GM18498 (cell line): ENCODE measurements around the gene SPOCD1.
"Not testable (repeated sequence)": the region's sequence is repeated elsewhere in the genome, so short reads cannot be mapped to it uniquely, and the experiment has no call there.

Experiments
- ATAC-seq: cut with Tn5 transposase; IDR thresholded peaks from one replicate; pipeline ENCODE4 v1.9.1; 2021; ENCODE audit warnings: mild to moderate bottlenecking, moderate library complexity; ENCODE audit not compliant: unreplicated experiment

The SPOCD1 gene

DNA sequence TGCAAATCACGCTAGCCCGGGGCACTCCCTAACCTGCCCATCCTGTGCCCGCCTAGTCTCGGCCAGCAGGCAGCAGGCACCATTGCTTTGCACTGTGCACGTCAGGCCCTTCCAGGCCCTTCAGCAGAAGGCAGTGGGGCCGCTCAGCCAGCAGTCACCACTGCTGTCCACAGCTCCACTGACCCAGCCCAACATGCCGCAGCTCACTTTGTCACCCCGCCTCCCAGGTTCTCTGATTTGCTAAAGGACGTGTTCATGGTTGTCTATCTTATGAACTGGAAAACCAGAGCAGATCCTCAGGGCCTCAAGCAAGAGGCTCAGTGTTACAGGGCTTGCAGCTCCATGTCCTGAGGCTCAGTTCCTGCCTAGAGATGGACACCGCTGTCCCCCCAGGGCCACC is 14.2 kb upstream of the SPOCD1 start:
- no peak for ATAC-seq

DNA sequence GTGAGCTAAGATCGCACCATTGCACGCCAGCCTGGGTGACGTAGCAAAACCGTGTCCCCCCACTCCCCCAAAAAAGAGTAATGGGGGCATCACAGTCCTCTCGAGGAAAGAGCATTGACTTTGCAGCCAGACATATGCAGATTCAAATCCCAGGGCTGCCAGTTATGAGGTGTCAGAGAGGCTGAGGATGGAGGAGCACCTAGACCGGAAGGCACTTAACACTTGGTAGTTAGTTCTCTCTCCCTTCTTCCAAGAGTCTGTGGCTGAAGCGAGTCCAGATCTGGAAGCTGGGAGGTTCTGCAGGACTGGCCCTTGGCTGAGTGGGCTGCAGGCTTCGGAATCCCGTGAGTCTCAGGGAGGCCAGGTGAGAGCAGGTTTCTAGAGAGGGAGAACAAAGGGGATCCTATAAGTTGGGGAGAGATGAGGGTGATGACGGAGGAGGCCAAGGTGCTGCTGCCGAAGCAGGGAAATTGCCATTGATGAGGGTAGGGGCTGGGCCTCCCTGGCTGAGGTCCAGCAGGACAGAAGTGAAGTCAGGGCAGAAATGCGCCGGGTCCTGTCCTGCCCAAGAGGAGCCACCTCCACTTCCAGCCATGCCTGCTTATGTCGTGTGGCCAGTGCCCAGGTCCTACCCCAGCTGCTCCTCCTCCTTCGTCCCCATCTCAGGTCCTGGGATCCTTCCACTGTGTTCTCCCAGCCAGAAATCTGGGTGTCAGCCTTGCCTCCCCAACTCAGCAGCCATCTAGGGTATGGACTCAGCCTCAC is 13.3 kb upstream of the SPOCD1 start:
- ATAC-seq: no peak

DNA sequence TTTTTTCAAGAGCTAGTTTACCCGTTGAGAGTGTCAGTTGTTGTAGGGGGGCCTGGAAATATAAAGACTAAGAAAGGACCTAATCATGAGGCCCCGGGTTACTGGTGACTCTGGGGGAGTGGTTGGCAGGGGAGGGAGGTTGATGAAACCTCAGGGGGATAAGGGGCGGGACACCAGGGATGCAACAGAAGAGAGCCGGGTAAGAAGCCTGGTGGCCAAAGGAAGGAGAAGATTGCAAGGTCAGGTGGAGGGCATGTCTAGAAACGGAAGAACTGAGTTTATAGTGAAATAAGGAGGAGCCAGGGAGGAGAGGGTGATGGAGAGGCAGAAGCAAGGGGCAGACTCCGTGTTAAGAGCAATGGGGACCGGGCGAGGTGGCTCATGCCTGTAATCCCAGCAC is 12.5 kb upstream of the SPOCD1 start:
- no peak for ATAC-seq

DNA sequence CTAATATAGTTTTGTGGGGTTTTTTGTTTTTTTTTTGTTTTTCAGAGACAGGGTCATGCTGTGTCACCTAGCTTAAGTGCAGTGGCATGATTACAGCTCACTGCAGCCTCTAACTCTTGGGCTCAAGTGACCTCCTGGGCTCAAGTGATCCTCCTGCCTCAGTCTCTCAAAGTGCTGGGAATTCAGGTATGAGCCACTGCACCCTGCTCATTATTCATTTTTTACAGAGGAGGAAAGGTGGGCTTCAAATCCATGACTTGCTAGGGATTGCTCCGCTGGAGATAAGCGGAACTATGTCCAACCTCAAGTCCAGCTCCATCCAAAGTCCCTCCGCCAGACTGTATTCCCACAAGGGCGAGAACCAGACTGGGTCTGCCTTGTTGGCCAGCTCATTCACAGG is 8.0 kb upstream of the SPOCD1 start:
- no peak for ATAC-seq

DNA sequence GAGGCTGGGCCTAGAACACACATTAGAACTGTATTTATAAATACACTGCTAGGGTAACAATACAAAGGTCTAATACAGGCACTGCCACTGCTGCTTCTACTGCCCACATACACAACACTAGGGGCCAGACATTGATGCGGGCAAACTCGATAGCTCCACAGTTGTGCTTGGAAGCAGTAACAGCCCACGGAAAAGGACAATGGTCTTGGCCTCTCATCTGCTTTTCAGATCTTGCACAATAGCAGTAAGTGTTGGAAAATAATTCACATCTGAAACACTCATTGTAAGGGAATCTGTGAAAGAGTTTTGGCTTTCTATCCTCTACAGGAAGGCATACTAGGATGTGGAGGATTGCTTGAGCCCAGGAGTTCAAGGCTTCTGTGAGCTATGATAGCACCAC is 6.9 kb upstream of the SPOCD1 start:
- ATAC-seq: no peak

DNA sequence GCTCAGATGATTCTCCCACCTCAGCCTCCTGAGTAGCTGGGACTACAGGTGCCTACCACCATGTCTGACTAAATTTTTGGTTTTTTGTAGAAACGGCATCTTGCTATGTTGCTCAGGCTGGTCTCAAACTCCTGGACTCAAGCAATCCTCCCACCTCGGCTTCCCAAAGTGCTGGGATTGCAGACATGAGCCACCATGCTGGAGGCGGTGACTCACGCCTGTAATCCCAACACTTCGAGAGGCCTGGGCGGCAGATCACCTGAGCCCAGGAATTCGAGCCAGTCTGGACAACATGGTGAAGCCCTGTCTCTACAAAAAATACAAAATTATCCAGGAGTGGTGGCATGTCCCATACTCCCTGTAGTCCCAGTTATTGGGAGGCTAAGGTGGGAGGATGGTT is 4.4 kb upstream of the SPOCD1 start:
- ATAC-seq: not testable (repeated sequence)

DNA sequence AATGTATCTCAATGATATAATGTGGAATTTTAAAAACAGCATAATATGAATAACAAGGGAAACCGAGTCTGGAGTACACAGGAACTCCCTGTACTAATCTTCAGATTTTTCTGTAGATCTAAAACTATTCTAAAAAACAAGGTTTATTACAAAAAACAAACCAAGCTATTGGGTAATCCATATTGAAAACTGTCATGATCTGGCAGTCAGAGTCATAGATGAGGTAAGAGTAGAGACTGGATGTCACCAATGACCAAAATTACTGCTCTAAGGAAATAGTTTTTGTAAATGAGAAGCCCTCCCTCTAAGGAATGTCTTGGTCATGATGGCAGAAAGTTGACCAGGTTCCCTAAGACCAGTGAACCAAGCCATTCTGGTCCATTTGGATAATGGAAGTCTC is 2.4 kb upstream of the SPOCD1 start:
- ATAC-seq: no peak

DNA sequence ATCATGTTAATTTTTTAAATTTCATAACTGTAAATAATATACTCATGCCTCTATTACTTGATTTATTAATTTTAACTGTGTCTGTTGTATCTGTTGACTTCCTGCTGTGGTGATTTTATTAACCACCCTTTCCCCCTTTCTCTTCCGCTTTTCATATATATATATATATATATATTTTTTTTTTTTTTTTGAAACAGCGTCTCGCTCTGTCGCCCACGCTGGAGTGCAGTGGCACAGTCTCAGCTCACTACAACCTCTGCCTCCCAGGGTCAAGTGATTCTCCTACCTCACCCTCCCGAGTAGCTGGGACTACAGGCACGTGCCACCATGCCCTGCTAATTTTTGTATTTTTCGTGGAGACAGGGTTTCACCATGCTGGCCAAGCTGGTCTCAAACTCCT is 1.1 kb upstream of the SPOCD1 start:
- not testable (repeated sequence) for ATAC-seq

DNA sequence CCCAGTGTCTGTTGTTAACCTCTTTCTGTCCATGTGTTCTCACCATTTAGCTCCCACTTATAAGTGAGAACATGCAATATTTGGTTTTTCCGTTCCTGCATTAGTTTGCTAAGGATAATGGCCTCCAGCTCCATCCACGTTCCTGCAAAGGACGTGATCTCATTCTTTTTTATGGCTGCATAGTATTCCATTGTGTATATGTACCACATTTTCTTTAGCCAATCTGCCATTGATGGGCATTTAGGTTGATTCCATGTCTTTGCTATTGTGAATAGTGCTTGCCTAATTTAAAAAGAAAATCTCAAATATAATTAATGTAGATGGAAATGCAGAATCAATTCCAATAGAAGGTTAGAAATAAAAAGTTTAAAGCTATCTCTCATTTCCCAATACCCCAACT is 679 bp upstream of the SPOCD1 start:
- not testable (repeated sequence) for ATAC-seq

DNA sequence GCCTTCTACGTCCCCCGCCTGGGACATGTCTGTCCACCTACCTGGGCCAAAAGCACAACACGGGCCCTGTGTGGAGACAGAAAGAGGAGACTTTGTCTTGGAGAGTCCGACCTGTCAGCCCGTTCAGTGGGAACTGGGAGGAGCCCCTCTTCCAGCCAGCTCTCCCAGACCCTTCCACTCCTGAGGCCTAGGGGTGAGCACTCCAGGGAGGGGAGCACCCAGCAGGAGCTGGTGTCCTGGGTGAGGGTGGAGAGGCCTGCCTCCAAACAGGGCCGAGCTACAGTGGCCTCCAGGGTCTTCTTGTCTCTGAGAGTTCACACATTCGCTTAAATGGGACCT is 546 bp downstream of the SPOCD1 start:
- no peak for ATAC-seq

DNA sequence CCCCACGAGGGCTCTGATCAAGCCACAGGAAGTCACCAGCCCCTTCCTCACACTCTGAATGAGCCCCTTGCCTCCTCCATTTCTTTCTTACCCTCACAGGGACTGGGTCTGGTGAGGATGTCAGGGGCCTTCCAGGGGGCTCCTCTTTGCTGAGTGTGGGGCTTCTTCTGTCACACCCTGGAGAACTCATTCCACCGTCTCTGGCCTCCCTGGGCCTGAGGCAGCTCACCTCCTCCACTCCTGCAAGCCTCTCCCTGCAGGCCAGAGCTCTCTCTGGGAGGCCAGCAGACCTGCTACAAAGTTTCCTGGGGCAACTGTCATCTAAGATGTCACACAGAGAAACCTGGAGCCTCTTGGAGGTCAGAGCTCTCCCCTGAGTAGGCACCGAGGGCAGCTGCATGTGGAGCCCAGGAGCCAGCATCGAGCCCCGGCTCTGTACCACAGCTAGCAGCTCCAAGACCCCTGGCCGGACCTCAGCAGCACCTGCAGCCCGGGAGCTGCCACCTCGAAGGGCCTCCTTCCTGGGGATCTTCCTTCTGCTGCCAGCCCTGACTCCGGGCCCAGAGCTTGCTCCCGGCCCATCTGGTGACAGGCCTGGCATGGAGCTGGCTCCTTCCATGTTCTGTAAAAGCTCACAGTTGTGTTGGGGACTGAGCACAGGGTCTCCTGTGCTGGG is 1.1 kb downstream of the SPOCD1 start:
- no peak for ATAC-seq

DNA sequence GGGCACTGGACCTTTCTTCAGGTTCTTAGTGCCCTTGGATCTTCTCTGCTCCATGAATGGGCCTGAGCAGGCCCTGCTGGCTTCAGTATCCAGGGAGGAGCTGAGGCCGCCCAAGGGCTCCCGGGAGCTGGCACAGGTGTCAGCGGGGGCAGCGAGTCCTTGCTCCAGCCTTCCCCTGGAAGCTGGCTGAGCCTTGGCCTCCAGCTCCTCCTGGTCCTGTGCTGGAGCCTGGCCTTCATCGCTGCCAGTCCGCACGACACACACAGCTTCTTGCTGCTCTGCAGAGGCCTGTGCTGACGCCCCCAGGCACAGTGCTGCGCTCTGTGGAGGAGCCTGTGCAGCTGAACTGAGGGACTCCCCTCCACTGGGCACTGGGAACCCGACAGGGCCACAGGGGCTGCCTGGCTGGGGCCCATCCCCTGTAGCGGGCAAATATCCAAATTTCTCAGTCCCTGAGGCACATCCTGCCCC is 1.7 kb downstream of the SPOCD1 start:
- no peak for ATAC-seq

DNA sequence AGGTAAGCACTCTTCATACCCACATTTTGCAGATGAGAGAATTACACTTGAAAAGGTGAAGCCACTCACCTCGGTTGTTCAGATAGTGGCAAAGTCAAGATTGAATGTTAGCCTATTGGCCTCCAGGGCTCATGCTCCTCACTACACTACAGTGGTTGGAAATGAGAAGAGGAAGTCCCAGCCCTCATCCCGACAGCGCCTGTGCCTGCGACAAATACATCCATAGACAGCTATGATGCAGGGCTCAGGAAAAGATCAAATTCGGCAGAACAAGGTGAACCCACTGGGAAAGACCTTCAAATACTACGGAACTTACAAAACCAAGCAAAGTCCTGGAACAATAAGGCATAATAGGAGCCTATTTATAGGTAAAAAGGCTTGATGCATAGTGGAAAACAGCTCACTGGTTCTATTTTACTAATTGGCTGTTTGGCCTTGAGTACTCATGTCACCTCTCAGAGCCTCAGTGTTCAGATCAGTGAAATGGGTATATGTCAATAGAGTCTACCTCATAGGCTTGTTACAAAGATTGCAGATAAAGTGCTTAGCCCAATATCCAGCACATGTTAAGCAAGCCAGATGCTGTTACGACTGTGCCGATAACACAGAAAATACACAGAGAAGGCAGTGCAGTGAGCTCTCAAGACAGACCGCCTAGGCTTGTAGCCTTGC is 3.5 kb downstream of the SPOCD1 start:
- no peak for ATAC-seq

DNA sequence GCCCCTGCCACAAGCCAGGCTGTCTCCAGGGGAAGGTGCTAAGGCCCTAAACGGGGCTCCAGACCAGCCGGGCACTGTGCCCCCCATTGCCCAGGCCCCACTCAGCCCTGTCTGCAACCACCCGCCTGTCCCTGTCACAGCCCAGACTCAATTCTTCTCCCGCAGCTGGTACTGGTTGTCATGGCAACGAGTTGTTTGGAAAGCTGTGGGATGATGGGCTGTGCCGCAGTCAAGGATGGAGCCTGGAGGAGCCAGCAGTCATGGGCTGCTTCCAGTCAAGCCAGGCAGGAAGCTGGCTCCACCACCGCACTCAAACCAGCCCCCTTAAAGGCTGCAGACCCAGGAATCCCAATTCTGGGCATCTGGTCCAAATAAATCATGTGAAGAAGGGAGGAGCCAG is 4.2 kb downstream of the SPOCD1 start:
- no peak for ATAC-seq

DNA sequence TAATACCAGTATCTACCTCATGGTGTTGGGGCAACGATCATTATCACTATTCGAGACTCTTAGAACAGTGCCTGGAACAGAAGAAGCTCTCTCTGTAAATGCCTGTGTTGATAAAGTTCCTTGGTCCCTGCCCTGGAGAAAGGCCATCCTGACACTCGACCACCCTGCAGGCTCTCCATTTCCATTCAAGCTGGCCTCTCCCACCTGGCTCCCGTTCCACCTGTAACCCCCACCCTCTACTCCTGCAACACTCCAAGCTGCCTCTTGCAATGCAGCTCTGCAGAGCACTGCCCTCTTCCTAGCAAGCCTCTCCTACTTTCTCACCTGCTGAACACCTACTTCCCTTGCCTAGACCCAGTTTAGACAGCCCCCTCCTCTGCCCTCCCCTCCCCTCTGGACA is 6.1 kb downstream of the SPOCD1 start:
- no peak for ATAC-seq

DNA sequence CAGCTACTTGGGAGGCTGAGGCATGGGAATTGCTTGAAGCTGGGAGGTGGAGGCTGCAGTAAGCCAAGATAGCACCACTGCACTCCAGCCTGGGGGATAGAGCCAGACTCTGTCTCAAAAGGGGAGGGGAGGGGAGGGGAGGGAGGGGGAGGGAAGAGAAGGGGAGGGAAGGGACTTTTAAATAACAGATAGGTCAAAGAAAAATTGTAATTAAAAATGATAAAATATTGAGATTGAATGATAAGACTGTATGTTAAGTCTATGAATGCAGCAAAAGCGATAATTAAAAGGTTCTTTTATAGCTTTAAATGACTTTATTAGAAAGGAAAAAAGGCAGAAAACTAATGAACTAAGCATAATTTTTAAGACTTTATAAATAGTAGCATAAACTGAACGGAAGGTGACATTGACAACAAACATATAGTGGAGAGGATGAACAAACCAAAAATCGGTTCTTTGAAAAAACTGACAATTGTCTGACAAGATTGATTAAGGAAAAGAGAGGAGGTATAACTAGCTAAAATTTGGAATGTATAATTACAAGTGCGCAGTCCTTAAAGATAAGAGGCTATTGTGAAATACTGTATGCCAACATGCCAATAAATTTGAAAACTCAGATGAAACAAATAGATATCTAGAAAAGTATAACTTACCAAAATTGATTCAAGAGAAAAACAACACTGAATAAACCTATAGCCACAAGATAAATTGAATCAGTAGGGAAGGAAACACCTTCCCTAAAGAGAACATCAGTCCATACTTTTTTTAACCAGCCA is 8.4 kb downstream of the SPOCD1 start:
- no peak for ATAC-seq

DNA sequence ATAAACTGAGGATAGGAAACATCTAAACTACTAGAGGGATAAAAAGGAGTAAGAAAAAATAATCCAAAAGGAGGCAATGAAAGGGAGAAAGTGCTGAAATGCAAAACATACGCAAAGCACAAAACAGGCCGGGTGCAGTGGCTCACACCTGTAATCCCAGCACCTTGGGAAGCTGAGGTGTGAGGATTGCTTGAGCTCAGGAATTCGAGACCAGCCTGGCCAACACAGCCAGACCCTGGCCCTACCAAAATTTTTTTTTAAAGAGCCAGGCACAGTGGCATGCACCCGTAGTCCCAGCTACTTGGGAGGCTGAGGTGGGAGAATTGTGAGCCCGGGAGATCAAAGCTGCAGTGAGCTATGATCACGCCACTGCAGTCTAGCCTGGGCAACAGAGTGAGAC is 10.5 kb downstream of the SPOCD1 start:
- ATAC-seq: no peak

DNA sequence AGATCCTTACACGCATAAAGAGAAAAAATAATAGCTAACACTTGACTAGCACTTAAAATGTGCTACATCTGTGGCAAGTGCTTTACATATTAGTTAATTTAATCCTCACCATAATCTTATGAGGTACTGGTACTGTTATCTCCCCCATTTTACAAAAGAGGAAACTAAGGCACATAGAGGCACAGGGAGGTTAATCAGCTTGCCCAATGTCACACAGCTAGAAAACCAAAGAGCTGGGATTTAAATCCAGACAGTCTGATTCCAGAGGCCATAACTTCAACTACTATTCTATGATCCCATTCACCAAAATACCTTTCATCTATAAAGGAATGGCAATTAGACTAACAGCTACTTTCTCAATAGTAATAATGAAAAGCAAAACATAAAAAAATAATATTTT is 11.7 kb downstream of the SPOCD1 start:
- no peak for ATAC-seq

DNA sequence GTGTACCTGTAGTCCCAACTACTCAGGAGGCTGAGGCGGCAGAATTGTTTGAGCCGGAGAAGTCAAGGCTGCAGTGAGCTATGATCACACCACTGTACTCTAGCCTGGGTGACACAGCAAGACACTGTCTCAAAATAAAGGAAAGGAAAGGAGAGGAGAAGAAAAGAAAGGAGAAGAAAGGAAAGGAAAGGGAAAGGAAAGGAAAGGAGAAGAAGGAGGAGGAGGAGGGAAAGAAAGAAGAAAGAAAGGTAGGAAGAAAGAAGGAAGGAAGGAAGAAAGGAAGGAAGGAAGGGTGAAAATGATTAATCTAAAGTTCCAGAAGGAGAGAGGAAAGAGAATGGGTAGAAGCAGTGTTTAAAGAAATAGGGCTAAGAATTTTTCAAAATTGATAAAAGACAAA is 12.2 kb downstream of the SPOCD1 start:
- ATAC-seq: no peak

DNA sequence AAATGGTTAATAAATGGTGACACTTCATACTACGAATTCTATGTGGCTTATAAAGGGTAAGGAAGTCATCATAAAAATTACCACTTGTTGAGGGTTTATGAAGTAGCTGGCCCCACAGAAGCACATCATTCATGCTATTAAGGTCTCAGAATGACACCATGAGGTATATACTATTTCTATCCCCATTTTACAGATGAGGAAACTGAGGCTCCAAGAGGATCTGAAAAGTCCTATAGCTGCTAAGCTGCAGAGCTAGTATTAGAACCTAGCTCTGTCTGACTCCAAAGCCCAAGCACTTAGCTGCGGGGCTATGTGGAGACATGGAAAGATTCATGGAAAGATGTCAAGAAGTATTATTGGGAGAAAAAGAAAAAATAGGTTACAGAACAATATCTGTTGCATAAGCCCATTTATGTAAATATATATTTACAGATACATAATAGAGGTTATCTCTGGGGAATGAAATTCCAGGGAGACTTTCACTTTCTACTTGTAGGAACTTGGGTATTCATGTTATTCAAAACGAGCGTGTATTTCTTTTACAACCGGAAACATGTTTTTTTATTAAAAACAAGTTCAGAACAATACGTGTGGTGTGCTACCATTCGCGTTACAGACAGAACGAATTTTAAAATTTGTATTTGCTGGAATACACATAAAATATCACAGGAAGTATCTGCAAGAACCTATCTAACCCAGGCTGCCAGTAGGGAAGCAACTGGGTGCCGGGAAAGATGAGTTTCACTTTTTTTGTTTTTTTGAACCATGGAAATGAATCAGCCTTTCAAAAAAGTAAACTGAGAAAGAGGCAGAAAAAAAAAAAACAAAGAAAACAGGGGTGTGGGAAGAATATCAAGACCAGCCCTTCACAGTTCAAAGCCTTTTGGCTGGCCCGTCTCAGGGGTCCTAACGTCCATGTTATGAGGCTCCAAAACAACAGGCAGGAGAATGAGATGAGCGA is 13.4 kb downstream of the SPOCD1 start:
- no peak for ATAC-seq
